MM.1S (cell line): Measurements from ENCODE around the gene USP5.

ENCODE experiments used
- EZH2 ChIP-seq: fragments of 300-600 bp; sonication (generic); optimal IDR thresholded peaks from 2 replicates; pipeline ENCODE3; 2017; ENCODE audit warnings: low read depth, mild to moderate bottlenecking, antibody characterized with exemption, low read length, mixed read lengths
- EZH2phosphoT487 ChIP-seq: fragments of 300-600 bp; sonication (generic); IDR thresholded peaks from 2 replicates; pipeline ENCODE4 v1.6.1; 2018; ENCODE audit warnings: antibody characterized with exemption, low read length
- TF ChIP-seq, protein P1 (sequence below): fragments of 300-600 bp; sonication (generic); IDR thresholded peaks from 2 replicates; pipeline ENCODE4 v1.5.1; 2016; ENCODE audit warnings: antibody characterized with exemption, low read length, mixed read lengths

DNA sequence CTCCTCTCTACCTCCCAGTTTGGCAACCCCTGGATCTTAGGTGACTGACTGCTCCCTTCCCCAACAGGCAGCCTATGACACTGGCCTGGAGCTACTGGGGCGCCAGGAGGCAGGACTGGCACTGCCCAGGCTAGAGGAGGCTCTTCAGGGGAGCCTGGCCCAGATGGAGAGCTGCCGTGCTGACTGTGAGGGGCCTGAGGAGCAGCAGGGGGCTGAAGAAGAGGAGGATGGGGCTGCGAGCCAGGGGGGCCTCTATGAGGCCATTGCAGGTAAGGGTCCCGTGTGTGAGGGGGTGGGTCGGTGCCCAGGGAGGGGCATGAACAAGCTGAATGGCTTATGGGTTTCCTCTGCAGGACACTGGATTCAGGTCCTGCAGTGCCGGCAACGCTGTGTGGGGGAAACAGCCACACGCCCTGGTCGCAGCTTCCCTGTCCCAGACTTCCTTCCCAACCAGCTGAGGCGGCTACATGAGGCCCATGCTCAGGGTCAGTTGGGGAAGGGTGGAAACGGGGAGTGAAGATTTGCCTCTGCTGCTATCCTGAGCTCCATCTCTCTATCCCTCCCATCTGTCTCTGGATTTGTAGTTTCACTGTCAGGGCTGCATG lies 21.6 kb upstream of the USP5 start:
- TF ChIP-seq, protein P1, sequence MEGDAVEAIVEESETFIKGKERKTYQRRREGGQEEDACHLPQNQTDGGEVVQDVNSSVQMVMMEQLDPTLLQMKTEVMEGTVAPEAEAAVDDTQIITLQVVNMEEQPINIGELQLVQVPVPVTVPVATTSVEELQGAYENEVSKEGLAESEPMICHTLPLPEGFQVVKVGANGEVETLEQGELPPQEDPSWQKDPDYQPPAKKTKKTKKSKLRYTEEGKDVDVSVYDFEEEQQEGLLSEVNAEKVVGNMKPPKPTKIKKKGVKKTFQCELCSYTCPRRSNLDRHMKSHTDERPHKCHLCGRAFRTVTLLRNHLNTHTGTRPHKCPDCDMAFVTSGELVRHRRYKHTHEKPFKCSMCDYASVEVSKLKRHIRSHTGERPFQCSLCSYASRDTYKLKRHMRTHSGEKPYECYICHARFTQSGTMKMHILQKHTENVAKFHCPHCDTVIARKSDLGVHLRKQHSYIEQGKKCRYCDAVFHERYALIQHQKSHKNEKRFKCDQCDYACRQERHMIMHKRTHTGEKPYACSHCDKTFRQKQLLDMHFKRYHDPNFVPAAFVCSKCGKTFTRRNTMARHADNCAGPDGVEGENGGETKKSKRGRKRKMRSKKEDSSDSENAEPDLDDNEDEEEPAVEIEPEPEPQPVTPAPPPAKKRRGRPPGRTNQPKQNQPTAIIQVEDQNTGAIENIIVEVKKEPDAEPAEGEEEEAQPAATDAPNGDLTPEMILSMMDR, result no peak
- TF ChIP-seq EZH2phosphoT487, result no peak
- no peak for TF ChIP-seq EZH2
